Endometrial microvascular endothelial cells (primary cell): ENCODE data around the gene NEK10. TPM values are rescaled to one million over a fixed set of nuclear protein-coding genes. Genes with fewer than 3 reads are reported as not detected.
"Not testable (repeated sequence)": the region's sequence is repeated elsewhere in the genome, so short reads cannot be mapped to it uniquely, and the experiment has no call there.

Source experiments
- in situ Hi-C: cut with HindIII; loops from 2 replicates; pipeline ENCODE4 v1.10.0; 2017; ENCODE audit warnings: low sequenced_read_pairs, low pct_unique_long_range_greater_than_20kb; ENCODE audit errors: inconsistent ontology term
- total RNA-seq: library from RNA; depleted of rRNA; stranded (reverse); fragments of >200 nt; gene quantifications from one replicate; pipeline ENCODE4 v1.2.3, GENCODE V29; 2015; ENCODE audit errors: inconsistent ontology term

The NEK10 gene
- total RNA-seq: 0.28 TPM

- in situ Hi-C loops: no loop called here
These were observed at the start of gene NEK10 for GRCh38 chr3:27368831-27369607. TSS of gene NEK10 (minus strand) at chr3:27369383. CDS start at chr3:27352882, 16,501 bp downstream.

GRCh38 chr3:27415202-27415601 is 46.0 kb upstream of the NEK10 start:
- in situ Hi-C loops: no loop called here

- in situ Hi-C loops: no loop called here
These were observed 23.9 kb upstream of the NEK10 start for GRCh38 chr3:27392950-27393679.

GRCh38 chr3:27392414-27392813 is 23.2 kb upstream of the NEK10 start:
- in situ Hi-C loops: not testable (repeated sequence)

- in situ Hi-C loops: no loop called here
These were observed 22.6 kb upstream of the NEK10 start for GRCh38 chr3:27391796-27392195.

- in situ Hi-C loops: no loop called here
These were observed 18.4 kb upstream of the NEK10 start for GRCh38 chr3:27387625-27388024.

GRCh38 chr3:27385504-27385903 is 16.3 kb upstream of the NEK10 start:
- in situ Hi-C loops: no loop called here

- in situ Hi-C loops: no loop called here
These were observed 15.0 kb upstream of the NEK10 start for GRCh38 chr3:27384191-27384590.

- in situ Hi-C loops: no loop called here
These were observed 11.5 kb upstream of the NEK10 start for GRCh38 chr3:27380433-27381357.

- in situ Hi-C loops: no loop called here
These were observed 9.1 kb upstream of the NEK10 start for GRCh38 chr3:27378331-27378730.

GRCh38 chr3:27376109-27376772 is 7.1 kb upstream of the NEK10 start:
- in situ Hi-C loops: no loop called here

- in situ Hi-C loops: no loop called here
These were observed 3.1 kb downstream of the NEK10 start for GRCh38 chr3:27366062-27366591.

GRCh38 chr3:27360113-27361078 is 8.8 kb downstream of the NEK10 start:
- in situ Hi-C loops: no loop called here

GRCh38 chr3:27358372-27358771 is 10.8 kb downstream of the NEK10 start:
- in situ Hi-C loops: no loop called here

- in situ Hi-C loops: no loop called here
These were observed 11.4 kb downstream of the NEK10 start for GRCh38 chr3:27357665-27358258.

- in situ Hi-C loops: no loop called here
These were observed 12.2 kb downstream of the NEK10 start for GRCh38 chr3:27356976-27357375.

- in situ Hi-C loops: no loop called here
These were observed 14.5 kb downstream of the NEK10 start for GRCh38 chr3:27354588-27355203.
